H9 (cell line): ENCODE data around the gene USP49. TPM values are rescaled to one million over a fixed set of nuclear protein-coding genes. Genes with fewer than 3 reads are reported as not detected.

ENCODE experiments used
- DNase-seq: peaks from one replicate; pipeline ENCODE4 v3.0.0-alpha.2; 2017
- H2AFZ ChIP-seq: one replicate; pipeline ENCODE4 v1.6.1; 2013; ENCODE audit warnings: mild to moderate bottlenecking, low read length, control low read depth, moderate library complexity
- H2AK5ac ChIP-seq: 2 replicates; pipeline ENCODE4 v1.6.1; 2013; ENCODE audit warnings: low read length, control low read depth, mixed read lengths; ENCODE audit not compliant: insufficient read length
- H2BK120ac ChIP-seq: one replicate; pipeline ENCODE4 v1.6.1; 2013; ENCODE audit warnings: low read depth, mild to moderate bottlenecking, low read length, control low read depth, inconsistent platforms; ENCODE audit not compliant: poor library complexity, severe bottlenecking
- H2BK12ac ChIP-seq: 2 replicates; pipeline ENCODE4 v1.6.1; 2013; ENCODE audit warnings: low read length, control low read depth, mixed read lengths, low read depth; ENCODE audit not compliant: insufficient read length
- H2BK15ac ChIP-seq: 2 replicates; pipeline ENCODE4 v1.6.1; 2013; ENCODE audit warnings: low read depth, low read length, control low read depth
- H2BK20ac ChIP-seq: one replicate; pipeline ENCODE4 v1.6.1; 2013; ENCODE audit warnings: low read depth, mild to moderate bottlenecking, low read length, control low read depth, inconsistent platforms; ENCODE audit not compliant: poor library complexity, severe bottlenecking
- H2BK5ac ChIP-seq: 2 replicates; pipeline ENCODE4 v1.6.1; 2013; ENCODE audit warnings: low read length, control low read depth, mixed read lengths; ENCODE audit not compliant: insufficient read length
- H3K14ac ChIP-seq: 2 replicates; pipeline ENCODE4 v1.6.1; 2013; ENCODE audit warnings: low read length, control low read depth; ENCODE audit not compliant: insufficient read depth
- H3K18ac ChIP-seq: 2 replicates; pipeline ENCODE4 v1.6.1; 2013; ENCODE audit warnings: low read depth, mild to moderate bottlenecking, mixed read lengths, low read length, control low read depth; ENCODE audit not compliant: insufficient read length
- H3K23ac ChIP-seq: 2 replicates; pipeline ENCODE4 v1.6.1; 2013; ENCODE audit warnings: low read length, control low read depth, mixed read lengths, low read depth; ENCODE audit not compliant: insufficient read length
- H3K23me2 ChIP-seq: 2 replicates; pipeline ENCODE4 v1.6.1; 2013; ENCODE audit warnings: low read depth, mild to moderate bottlenecking, mixed read lengths, low read length, control low read depth; ENCODE audit not compliant: insufficient read length, poor library complexity, severe bottlenecking
- H3K27ac ChIP-seq: 2 replicates; pipeline ENCODE4 v1.5.1; 2013; ENCODE audit warnings: low read length, control low read depth, mixed read lengths, low read depth; ENCODE audit not compliant: insufficient read length
- H3K27me3 ChIP-seq: 2 replicates; pipeline ENCODE4 v1.6.1; 2013; ENCODE audit warnings: low read length, control low read depth, inconsistent platforms; ENCODE audit not compliant: insufficient read depth
- H3K4ac ChIP-seq: 2 replicates; pipeline ENCODE4 v1.6.1; 2013; ENCODE audit warnings: low read depth, mild to moderate bottlenecking, control low read depth, inconsistent platforms, low read length, moderate library complexity
- H3K4me1 ChIP-seq: 2 replicates; pipeline ENCODE4 v1.6.1; 2013; ENCODE audit warnings: low read length, control low read depth, inconsistent platforms; ENCODE audit not compliant: insufficient read depth
- H3K4me2 ChIP-seq: 2 replicates; pipeline ENCODE4 v1.6.1; 2013; ENCODE audit warnings: low read length, control low read depth, mixed read lengths; ENCODE audit not compliant: insufficient read length, insufficient read depth
- H3K56ac ChIP-seq: 2 replicates; pipeline ENCODE4 v1.6.1; 2013; ENCODE audit warnings: low read depth, mild to moderate bottlenecking, mixed read lengths, low read length, control low read depth; ENCODE audit not compliant: insufficient read length
- H3K79me1 ChIP-seq: 2 replicates; pipeline ENCODE4 v1.6.1; 2013; ENCODE audit warnings: low read depth, mild to moderate bottlenecking, moderate library complexity, low read length, control low read depth, inconsistent platforms; ENCODE audit not compliant: insufficient read depth, poor library complexity, severe bottlenecking
- H3K79me2 ChIP-seq: 2 replicates; pipeline ENCODE4 v1.6.1; 2013; ENCODE audit warnings: low read length, control low read depth, inconsistent platforms; ENCODE audit not compliant: insufficient read depth
- H3K9ac ChIP-seq: 2 replicates; pipeline ENCODE4 v1.6.1; 2013; ENCODE audit warnings: low read length, control low read depth, mixed read lengths; ENCODE audit not compliant: insufficient read length; ENCODE audit errors: extremely low read depth
- H3K9me3 ChIP-seq: one replicate; pipeline ENCODE4 v1.6.1; 2013; ENCODE audit warnings: low read depth, low read length, inconsistent platforms; ENCODE audit not compliant: control insufficient read depth
- H3T11ph ChIP-seq: one replicate; pipeline ENCODE4 v1.6.1; 2013; ENCODE audit warnings: mild to moderate bottlenecking, low read length, control low read depth, inconsistent platforms
- H4K20me1 ChIP-seq: one replicate; pipeline ENCODE4 v1.6.1; 2013; ENCODE audit not compliant: control insufficient read depth, insufficient read length, insufficient read depth
- H4K5ac ChIP-seq: 2 replicates; pipeline ENCODE4 v1.6.1; 2013; ENCODE audit warnings: low read depth, mild to moderate bottlenecking, mixed read lengths, low read length, control low read depth; ENCODE audit not compliant: insufficient read length
- H4K8ac ChIP-seq: replicated peaks from 2 replicates; pipeline ENCODE4 v1.6.1; 2013; ENCODE audit warnings: low read length, control low read depth, mixed read lengths, low read depth; ENCODE audit not compliant: insufficient read length
- H4K91ac ChIP-seq: 2 replicates; pipeline ENCODE4 v1.6.1; 2013; ENCODE audit warnings: low read depth, mild to moderate bottlenecking, moderate library complexity, mixed read lengths, low read length, control low read depth; ENCODE audit not compliant: insufficient read length
- H3K27ac Mint-ChIP-seq, 3 experiments: 2 replicates in 2 of 3; 3 replicates in 1 of 3; pipeline ENCODE4 v1.8.0; 2020 to 2021; ENCODE audit warnings: mixed read lengths in 3 of 3, mild to moderate bottlenecking in 1 of 3, moderate library complexity in 1 of 3
- H3K27me3 Mint-ChIP-seq: 2 replicates; pipeline ENCODE4 v1.8.0; 2021; ENCODE audit warnings: low read depth, mild to moderate bottlenecking, moderate library complexity, mixed read lengths
- H3K36me3 Mint-ChIP-seq, 3 experiments: 2 replicates in 2 of 3; 3 replicates in 1 of 3; pipeline ENCODE4 v1.8.0; 2020 to 2021; ENCODE audit warnings: low read depth in 3 of 3, mixed read lengths in 3 of 3; ENCODE audit not compliant: insufficient read depth in 1 of 3
- H3K4me1 Mint-ChIP-seq, 2 experiments: 2 replicates each; pipeline ENCODE4 v1.8.0; 2020; ENCODE audit warnings: mixed read lengths in 2 of 2
- H3K4me3 Mint-ChIP-seq, 2 experiments: 2 replicates in 1 of 2; 3 replicates in 1 of 2; pipeline ENCODE4 v1.8.0; 2020 to 2021; ENCODE audit warnings: mild to moderate bottlenecking in 2 of 2, mixed read lengths in 2 of 2, moderate library complexity in 1 of 2
- H3K9me3 Mint-ChIP-seq, 2 experiments: 2 replicates in 1 of 2; 3 replicates in 1 of 2; pipeline ENCODE4 v1.8.0; 2020; ENCODE audit warnings: mild to moderate bottlenecking in 2 of 2, mixed read lengths in 2 of 2, moderate library complexity in 1 of 2
- WGBS: extraction: QIAGEN DNeasy Blood & Tissue Kit; methylation state at CpG from one replicate; pipeline ENCODE4 v1.1.7; 2013; ENCODE audit warnings: missing lambda C conversion rate, low lambda C conversion rate, mixed read lengths; ENCODE audit not compliant: insufficient read length; ENCODE audit errors: extremely low coverage; 5-methylcytosine and 5-hydroxymethylcytosine counted together
- total RNA-seq: library from RNA; stranded (reverse); gene quantifications from 2 replicates; pipeline ENCODE4 v1.2.1, GENCODE V29; 2021
- TF ChIP-seq, protein P1 (sequence below): fragments of 200-600 bp; sonication (generic); conservative IDR thresholded peaks from 3 replicates; pipeline ENCODE4 v1.8.0; 2021; ENCODE audit warnings: antibody characterized with exemption, mild to moderate bottlenecking

Gene USP49
- total RNA-seq, 1 experiment from 2014 or later: 19.0 TPM

DNA sequence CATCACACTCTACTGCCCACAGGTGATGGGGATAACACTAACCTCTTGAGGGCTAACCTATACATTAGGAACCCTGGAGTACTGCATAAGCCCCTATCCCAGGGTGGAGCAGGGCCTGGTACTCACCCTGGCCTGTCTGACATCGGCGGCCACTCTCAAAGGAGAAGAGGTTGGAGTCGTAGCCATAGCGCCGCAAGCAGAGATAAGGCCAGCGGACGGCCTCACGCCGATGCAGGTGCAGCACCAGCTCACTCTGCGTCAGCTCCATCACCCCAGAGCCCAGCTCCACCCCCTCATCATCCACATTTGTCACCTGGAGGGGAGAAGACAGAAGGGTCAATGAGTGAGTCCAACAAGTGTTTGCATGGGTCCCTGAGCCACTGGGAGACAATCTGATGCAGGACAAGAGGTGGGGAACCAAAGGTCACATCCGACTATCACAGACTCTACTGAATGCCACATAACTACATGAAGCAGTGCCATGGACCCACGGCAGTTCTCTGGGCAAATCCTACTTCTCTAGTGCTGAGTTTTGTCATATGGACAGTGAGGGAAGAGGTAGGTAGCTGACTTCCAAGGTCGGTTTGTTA lies 119.8 kb downstream of the USP49 start:
- H4K5ac ChIP-seq: no peak overlapping the region
- no peak overlapping the region for H3K18ac ChIP-seq

More for the DNA sequence above, 119.8 kb downstream of the USP49 start:
- no peak overlapping the region for H3K27ac Mint-ChIP-seq
- no peak overlapping the region for H2BK120ac ChIP-seq
- H4K8ac ChIP-seq: no peak overlapping the region
- H3K23ac ChIP-seq: no peak overlapping the region
- H3K27ac ChIP-seq: no peak overlapping the region
- no peaks in the 10 kb centered on the region for H3K9me3 Mint-ChIP-seq
- H4K20me1 ChIP-seq: no peaks in the 10 kb centered on the region
- no peaks in the 10 kb centered on the region for H3K27me3 ChIP-seq
- no peak overlapping the region for H3T11ph ChIP-seq
- H3K14ac ChIP-seq: no peak overlapping the region
- no peak overlapping the region for H3K4me3 Mint-ChIP-seq
- WGBS: no CpG with 5 or more reads among the region's 13 CpGs
- H3K4me1 Mint-ChIP-seq: peaks cover 7 to 8% of the 10 kb centered on the region in 2 experiments
- H3K79me2 ChIP-seq: no peaks in the 10 kb centered on the region
- H3K4me1 ChIP-seq: no peaks in the 10 kb centered on the region
- no peak overlapping the region for H4K91ac ChIP-seq
- no peak overlapping the region for H2BK15ac ChIP-seq
- no peak overlapping the region for H3K4ac ChIP-seq
- H2BK20ac ChIP-seq: no peak overlapping the region
- H3K27me3 Mint-ChIP-seq: peaks cover 4% of the 10 kb centered on the region; the same call in 1 of the 2 replicates
- no peak for DNase-seq
- H2BK5ac ChIP-seq: no peak overlapping the region
- H2AK5ac ChIP-seq: no peak overlapping the region
- no peaks in the 10 kb centered on the region for H3K9me3 ChIP-seq
- peaks cover 11% of the 10 kb centered on the region for H3K23me2 ChIP-seq
- H3K4me2 ChIP-seq: no peak overlapping the region
- H3K56ac ChIP-seq: no peak overlapping the region
- H3K79me1 ChIP-seq: no peaks in the 10 kb centered on the region
- TF ChIP-seq, protein P1, sequence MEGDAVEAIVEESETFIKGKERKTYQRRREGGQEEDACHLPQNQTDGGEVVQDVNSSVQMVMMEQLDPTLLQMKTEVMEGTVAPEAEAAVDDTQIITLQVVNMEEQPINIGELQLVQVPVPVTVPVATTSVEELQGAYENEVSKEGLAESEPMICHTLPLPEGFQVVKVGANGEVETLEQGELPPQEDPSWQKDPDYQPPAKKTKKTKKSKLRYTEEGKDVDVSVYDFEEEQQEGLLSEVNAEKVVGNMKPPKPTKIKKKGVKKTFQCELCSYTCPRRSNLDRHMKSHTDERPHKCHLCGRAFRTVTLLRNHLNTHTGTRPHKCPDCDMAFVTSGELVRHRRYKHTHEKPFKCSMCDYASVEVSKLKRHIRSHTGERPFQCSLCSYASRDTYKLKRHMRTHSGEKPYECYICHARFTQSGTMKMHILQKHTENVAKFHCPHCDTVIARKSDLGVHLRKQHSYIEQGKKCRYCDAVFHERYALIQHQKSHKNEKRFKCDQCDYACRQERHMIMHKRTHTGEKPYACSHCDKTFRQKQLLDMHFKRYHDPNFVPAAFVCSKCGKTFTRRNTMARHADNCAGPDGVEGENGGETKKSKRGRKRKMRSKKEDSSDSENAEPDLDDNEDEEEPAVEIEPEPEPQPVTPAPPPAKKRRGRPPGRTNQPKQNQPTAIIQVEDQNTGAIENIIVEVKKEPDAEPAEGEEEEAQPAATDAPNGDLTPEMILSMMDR: no peak
- peaks cover 14 to 34% (median 34%) of the 10 kb centered on the region in 3 experiments; a peak in 6 of 7 replicates for H3K36me3 Mint-ChIP-seq
- no peak overlapping the region for H3K9ac ChIP-seq
- no peak overlapping the region for H2AFZ ChIP-seq
- no peak overlapping the region for H2BK12ac ChIP-seq
